Measurements from ENCODE around the gene TIGD6.
"Not testable (repeated sequence)": the region's sequence is repeated elsewhere in the genome, so short reads cannot be mapped to it uniquely, and the experiment has no call there.

Gene TIGD6

GRCh38 chr5:149946118-149946517, 54.3 kb downstream of the TIGD6 start:
- in situ Hi-C loops (cut with MboI; ENCODE audit: low sequenced_read_pairs) = no loop called here

GRCh38 chr5:149944666-149945065, 55.8 kb downstream of the TIGD6 start, which contains the start of gene PDE6A:
PDE6A (minus strand) TSS chr5:149944793; CDS start chr5:149944673, 120 bp downstream.
- in situ Hi-C loops (cut with MboI; ENCODE audit: low sequenced_read_pairs) = no loop called here

- in situ Hi-C loops (cut with MboI; ENCODE audit: low sequenced_read_pairs) = not testable (repeated sequence)
These were observed 57.1 kb downstream of the TIGD6 start for GRCh38 chr5:149943177-149943949.

Data from HL-60/S4 treated with phorbol 12-myristate 13-acetate at 8.2 ng/mL for 4 days and 3 days (cell line).